Chondrocyte (in vitro differentiated cells): ENCODE data around the gene DMWD. TPM values are rescaled to one million over a fixed set of nuclear protein-coding genes. Genes with fewer than 3 reads are reported as not detected.

ENCODE experiments used
- DNase-seq: peaks from one replicate; pipeline ENCODE4 v3.0.0; 2021; ENCODE audit warnings: mixed read lengths, low spot score
- H3K27ac Mint-ChIP-seq: one replicate; pipeline ENCODE4 v1.8.0; 2021; ENCODE audit warnings: mild to moderate bottlenecking, moderate library complexity, mixed read lengths; ENCODE audit not compliant: unreplicated experiment
- H3K27me3 Mint-ChIP-seq: 2 replicates; pipeline ENCODE4 v1.8.0; 2021; ENCODE audit warnings: low read depth, mixed read lengths
- H3K36me3 Mint-ChIP-seq: 2 replicates; pipeline ENCODE4 v1.8.0; 2021; ENCODE audit warnings: low read depth, mixed read lengths
- H3K4me1 Mint-ChIP-seq: 2 replicates; pipeline ENCODE4 v1.8.0; 2021; ENCODE audit warnings: low read depth, mild to moderate bottlenecking, mixed read lengths
- H3K4me3 Mint-ChIP-seq: one replicate; pipeline ENCODE4 v1.8.0; 2021; ENCODE audit warnings: mild to moderate bottlenecking, moderate library complexity, mixed read lengths; ENCODE audit not compliant: unreplicated experiment
- H3K9me3 Mint-ChIP-seq: 2 replicates; pipeline ENCODE4 v1.8.0; 2021; ENCODE audit warnings: low read depth, mixed read lengths
- total RNA-seq: library from RNA; stranded (reverse); gene quantifications from 3 replicates; pipeline ENCODE4 v1.2.1, GENCODE V29; 2021
- TF ChIP-seq, protein P1 (sequence below): fragments of 200-600 bp; sonication (generic); IDR thresholded peaks from 2 replicates; pipeline ENCODE4 v1.5.0; 2021; ENCODE audit warnings: antibody characterized with exemption, mild to moderate bottlenecking, moderate library complexity

Gene DMWD
- total RNA-seq, 1 donor from 2014 or later: 77.6 TPM

DNA sequence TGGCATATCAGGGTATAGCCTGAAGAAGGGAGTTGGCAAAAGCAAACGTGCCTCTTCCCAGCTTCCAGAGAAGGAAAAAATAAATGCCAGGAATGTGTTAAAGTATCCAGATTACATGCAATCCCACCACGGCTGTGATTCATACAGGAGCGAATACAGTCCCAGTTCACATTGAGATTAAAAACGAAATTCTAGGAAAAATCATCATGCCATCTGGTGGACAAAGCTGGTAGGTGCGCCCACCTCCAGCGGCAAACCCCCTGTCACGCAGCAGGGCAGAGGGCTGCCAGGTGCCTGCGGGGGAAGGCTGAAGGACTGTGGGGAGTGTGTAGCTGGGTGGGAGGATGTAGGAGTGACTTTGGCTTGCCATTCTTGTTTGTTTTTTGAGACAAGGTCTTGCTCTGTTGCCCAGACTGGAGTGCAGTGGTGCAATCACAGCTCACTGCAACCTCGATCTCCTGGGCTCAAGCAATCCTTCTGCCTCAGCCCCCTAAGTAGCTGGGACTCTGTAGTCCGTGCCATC lies 6.4 kb upstream of the DMWD start:
- TF ChIP-seq, protein P1, sequence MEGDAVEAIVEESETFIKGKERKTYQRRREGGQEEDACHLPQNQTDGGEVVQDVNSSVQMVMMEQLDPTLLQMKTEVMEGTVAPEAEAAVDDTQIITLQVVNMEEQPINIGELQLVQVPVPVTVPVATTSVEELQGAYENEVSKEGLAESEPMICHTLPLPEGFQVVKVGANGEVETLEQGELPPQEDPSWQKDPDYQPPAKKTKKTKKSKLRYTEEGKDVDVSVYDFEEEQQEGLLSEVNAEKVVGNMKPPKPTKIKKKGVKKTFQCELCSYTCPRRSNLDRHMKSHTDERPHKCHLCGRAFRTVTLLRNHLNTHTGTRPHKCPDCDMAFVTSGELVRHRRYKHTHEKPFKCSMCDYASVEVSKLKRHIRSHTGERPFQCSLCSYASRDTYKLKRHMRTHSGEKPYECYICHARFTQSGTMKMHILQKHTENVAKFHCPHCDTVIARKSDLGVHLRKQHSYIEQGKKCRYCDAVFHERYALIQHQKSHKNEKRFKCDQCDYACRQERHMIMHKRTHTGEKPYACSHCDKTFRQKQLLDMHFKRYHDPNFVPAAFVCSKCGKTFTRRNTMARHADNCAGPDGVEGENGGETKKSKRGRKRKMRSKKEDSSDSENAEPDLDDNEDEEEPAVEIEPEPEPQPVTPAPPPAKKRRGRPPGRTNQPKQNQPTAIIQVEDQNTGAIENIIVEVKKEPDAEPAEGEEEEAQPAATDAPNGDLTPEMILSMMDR: peak; percentile 93
- no peak for DNase-seq
- Mint-ChIP-seq H3K9me3 (no peaks in the 10 kb centered on the region), H3K27me3 (no peaks in the 10 kb centered on the region), H3K27ac (peak overlapping the region; percentile 85), H3K36me3 (no peaks in the 10 kb centered on the region), H3K4me1 (peaks cover 13% of the 10 kb centered on the region), H3K4me3 (no peak overlapping the region)

DNA sequence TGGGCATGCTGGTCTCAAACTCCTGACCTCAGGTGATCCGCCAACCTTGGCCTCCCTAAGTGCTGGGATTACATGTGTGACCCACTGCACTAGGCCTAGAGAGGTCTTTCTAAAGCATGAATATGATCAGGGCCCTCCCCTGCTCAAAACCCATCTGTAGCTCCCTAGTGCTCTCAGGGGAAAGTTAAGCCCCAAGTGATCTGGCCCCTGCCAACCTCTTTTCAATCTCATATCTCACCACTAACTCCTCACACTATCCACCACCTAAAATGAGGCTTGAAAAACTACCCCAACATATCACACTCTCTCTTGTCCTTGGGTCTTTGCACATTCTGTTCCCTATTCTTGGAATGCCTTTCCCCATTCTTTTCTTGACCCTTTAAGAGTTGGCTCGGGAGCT lies 2.0 kb upstream of the DMWD start:
- Mint-ChIP-seq H3K27me3 (no peaks in the 10 kb centered on the region), H3K4me1 (peaks cover 28% of the 10 kb centered on the region), H3K36me3 (peaks cover 1% of the 10 kb centered on the region), H3K27ac (no peak overlapping the region), H3K9me3 (no peaks in the 10 kb centered on the region), H3K4me3 (no peak overlapping the region)
- DNase-seq: no peak
- TF ChIP-seq, protein P1: no peak

DNA sequence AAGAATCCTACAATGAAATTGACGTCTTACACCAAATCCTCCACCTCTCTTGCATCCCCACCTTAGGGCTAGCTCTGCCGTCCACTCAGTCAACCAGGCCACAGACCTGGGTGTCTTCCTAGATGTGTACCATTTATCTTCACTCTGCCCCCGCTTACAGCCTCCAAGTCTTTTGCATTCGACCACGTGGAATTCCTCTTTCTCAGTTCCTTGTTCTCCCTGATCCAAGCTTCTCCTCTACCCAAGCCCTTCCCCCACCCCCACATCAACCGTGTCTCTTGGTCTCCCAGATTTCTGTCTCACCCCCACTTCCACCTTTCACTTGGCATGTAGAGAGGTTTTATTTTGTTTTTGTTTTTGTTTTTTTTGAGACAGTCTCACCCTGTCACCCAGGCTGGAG lies 1.2 kb upstream of the DMWD start:
- peaks cover 8% of the 10 kb centered on the region for H3K36me3 Mint-ChIP-seq
- no peak overlapping the region for H3K4me3 Mint-ChIP-seq
- H3K27me3 Mint-ChIP-seq: no peaks in the 10 kb centered on the region
- TF ChIP-seq, protein P1: no peak
- peaks cover 24% of the 10 kb centered on the region for H3K4me1 Mint-ChIP-seq
- DNase-seq: no peak
- peak overlapping the region; percentile 68 for H3K27ac Mint-ChIP-seq
- H3K9me3 Mint-ChIP-seq: no peaks in the 10 kb centered on the region

DNA sequence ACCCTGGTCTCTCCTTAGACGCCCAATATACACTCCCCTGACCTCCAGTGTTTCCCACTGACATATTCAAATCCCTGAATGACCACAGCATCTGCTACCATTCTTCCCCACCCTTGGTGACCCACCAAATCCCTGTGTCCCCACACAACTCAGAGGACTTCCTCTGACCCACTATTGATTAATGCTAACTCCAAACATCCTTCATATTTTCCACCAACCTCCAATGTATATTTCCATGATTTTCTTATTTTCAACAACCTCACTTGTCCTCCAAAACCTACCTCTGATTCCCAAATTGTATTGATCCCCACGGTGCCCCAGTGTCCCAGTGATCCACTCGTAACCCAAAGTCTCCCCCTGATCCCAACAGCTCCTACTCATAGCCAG lies 526 bp upstream of the DMWD start:
- no peak for DNase-seq
- Mint-ChIP-seq H3K27me3 (no peaks in the 10 kb centered on the region), H3K9me3 (no peaks in the 10 kb centered on the region), H3K4me1 (peaks cover 21% of the 10 kb centered on the region), H3K36me3 (peaks cover 11% of the 10 kb centered on the region), H3K4me3 (peak overlapping the region; percentile 52), H3K27ac (peak overlapping the region; percentile 89)
- TF ChIP-seq, protein P1: no peak

DNA sequence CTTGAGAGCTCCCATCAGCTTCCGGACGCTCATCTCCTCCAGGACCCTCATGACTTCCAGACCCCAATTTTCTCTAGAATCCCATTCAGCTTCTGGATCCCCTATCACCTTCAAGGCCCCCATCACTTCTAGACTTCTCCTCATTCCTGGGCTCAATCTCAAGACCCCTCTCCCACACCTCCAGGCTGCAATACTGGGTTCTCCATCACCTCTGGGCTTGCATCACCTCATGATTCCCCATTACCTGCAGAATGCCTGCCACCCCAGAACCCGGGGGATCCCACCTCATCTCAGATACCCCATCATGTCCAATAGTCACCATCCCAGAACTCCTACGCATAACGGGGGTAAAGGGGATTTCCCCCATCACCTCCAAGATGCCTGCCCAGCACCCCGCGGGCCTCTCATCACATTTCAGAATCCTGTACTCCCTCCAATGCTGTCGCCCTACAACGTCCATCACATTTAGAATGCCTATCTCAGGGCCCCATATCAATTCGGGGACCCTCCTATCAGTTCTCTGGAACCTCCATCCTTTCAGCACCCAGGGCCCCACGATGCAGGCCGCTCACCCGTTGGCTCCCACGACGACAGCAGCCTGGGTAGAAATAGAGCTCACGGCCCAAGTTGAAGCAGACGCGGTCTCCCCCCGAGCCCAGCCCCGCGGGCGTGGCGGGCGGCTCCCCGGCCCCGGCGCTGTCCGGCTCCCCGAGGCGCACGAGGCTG lies 738 bp downstream of the DMWD start:
- peak overlapping the region; percentile 97 for H3K4me3 Mint-ChIP-seq
- no peaks in the 10 kb centered on the region for H3K27me3 Mint-ChIP-seq
- peaks cover 21% of the 10 kb centered on the region for H3K4me1 Mint-ChIP-seq
- H3K9me3 Mint-ChIP-seq: no peaks in the 10 kb centered on the region
- TF ChIP-seq, protein P1: no peak
- H3K36me3 Mint-ChIP-seq: peaks cover 16% of the 10 kb centered on the region
- peak overlapping the region; percentile 84 for H3K27ac Mint-ChIP-seq
- DNase-seq: no peak
